ENCODE measurements around the gene ARHGAP44. TPM values are rescaled to one million over a fixed set of nuclear protein-coding genes. Genes with fewer than 3 reads are reported as not detected.

Gene ARHGAP44
- total and polyA plus RNA-seq, 2 of the 4 experiments (the other 2 are of a cell fraction) = 0.54 to 1.0 TPM

- no peak for TF ChIP-seq POLR2A (IDR thresholded peaks at IDR 0.05; ENCODE audit: low read depth, low read length)
These were observed 212.8 kb downstream of the ARHGAP44 start (continued) for GRCh38 chr17:13001991-13002615.

DNA sequence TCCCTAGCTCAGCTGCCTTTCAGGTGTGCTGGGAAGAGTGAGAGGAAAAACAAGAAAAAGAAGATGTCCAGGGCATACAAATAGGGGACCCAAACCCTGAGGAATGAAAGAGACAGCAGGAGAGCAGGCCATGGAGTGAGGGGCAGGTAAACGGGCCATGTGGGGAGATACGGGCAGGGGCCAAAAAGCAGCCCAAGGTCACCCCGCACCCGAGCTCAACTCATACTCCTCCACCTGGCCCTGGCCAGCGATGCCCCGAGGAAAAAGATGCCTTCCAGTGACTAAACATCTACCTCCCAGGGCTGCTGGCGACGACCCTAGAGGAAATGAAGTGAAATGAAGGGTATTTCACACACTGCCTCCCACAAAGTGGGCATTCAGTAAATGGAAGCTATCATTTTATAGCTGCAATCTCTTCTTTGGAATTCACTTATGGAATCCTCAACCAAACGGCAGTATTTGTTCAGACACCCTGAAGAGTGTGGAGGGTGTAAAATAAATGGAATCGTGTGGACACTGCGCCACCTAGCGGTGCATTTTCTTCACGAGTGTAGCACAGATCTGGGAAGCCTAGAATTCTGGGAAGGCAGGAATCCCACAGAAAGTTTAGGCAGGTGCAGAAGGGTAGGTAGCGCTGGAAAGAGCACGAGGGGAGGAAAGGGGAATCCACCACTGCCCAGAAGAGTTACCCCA is 213.6 kb downstream of the ARHGAP44 start:
- TF ChIP-seq BHLHE40 (IDR thresholded peaks at IDR 0.05; ENCODE audit: low read depth, low read length) (no peak), RAD21 (IDR thresholded peaks at IDR 0.05; ENCODE audit: low read length) (peak; percentile 88), CTCF (conservative IDR thresholded peaks at IDR 0.05; ENCODE audit: low read depth, low read length) (peak; percentile 83), SMC3 (IDR thresholded peaks at IDR 0.05; ENCODE audit: low read depth, low read length) (peak; percentile 80), RFX5 (IDR thresholded peaks at IDR 0.05; ENCODE audit: low read depth, low read length) (no peak)
- WGBS, 2 experiments (ENCODE audit: extremely low coverage in 2 of 2, insufficient read length in 1 of 2) = no CpG with 5 or more reads among the region's 15 CpGs
- POLR2A ChIA-PET (ENCODE audit: unreplicated experiment) = no interaction called here
- intact Hi-C loops (cut with micrococcal nuclease) (loop anchor here (1.0 to 5.0 kb wide), 6 partner anchors 260 to 1006 kb away; partner anchors contain the start of gene ZNF18), in situ Hi-C loops (cut with MboI; ENCODE audit: low sequenced_read_pairs) (loop anchor here (5.0 to 25.0 kb wide), 5 partner anchors 338 to 1008 kb away; partner anchors contain the start of genes MYOCD and ZNF18), dilution Hi-C loops (cut with HindIII; ENCODE audit: low sequenced_read_pairs, unreplicated experiment) (no loop called here)
- H3K9me3 ChIP-seq (ENCODE audit: control insufficient read depth, insufficient read depth, low read length) = no peaks in the 10 kb centered on the region
- peak; percentile 77 for DNase-seq
- H3K4me1 ChIP-seq (ENCODE audit: control insufficient read depth, insufficient read depth, low read length) = no peaks in the 10 kb centered on the region
- no peak overlapping the region for H3K56ac ChIP-seq (ENCODE audit: extremely low read depth, insufficient read depth, low read length)
- no peaks in the 10 kb centered on the region for H3K9me1 ChIP-seq (ENCODE audit: insufficient read depth, low read length)
- 0 out of 2 replicates have a peak overlapping the region, but pooled peaks have one; percentile 12 for H3K4ac ChIP-seq (ENCODE audit: low read depth, low read length)
- H4K91ac ChIP-seq (ENCODE audit: insufficient read depth, low read depth, low read length) = no peak overlapping the region
- peaks cover 52% of the 10 kb centered on the region for H3K36me3 ChIP-seq (ENCODE audit: control insufficient read depth, insufficient read depth, low read length)
- no TSS peak for BruUV-seq (replicated peaks)
- no peak overlapping the region for H2BK120ac ChIP-seq (ENCODE audit: low read depth, low read length)
- no peaks in the 10 kb centered on the region for H3K27me3 ChIP-seq (ENCODE audit: control insufficient read depth, insufficient read depth, low read length)
- H4K8ac ChIP-seq (ENCODE audit: low read depth in 2 of 2, low read length in 2 of 2) = peak overlapping the region in 1 of 2 experiments; percentile 46; a peak in 1 of 4 replicates
- H2BK5ac ChIP-seq (ENCODE audit: low read depth, low read length, poor library complexity, severe bottlenecking) = no peak overlapping the region
- H3K27ac ChIP-seq (ENCODE audit: insufficient read depth, low read length) = no peak overlapping the region
- H2AK5ac ChIP-seq (ENCODE audit: low read depth, low read length) = no peak overlapping the region
- peak; percentile 95 for ATAC-seq (ENCODE audit: low read depth)
- H3K79me1 ChIP-seq (ENCODE audit: low read depth in 1 of 2, low read length in 2 of 2) = peaks cover 6 to 19% of the 10 kb centered on the region in 2 experiments; a peak in 1 of 4 replicates
- CTCF ChIA-PET = interaction anchor here (0.7 to 1.1 kb wide), 2 partner anchors 10 to 19 kb away, joined by 3 read pairs; no protein-coding TSS in a partner anchor
- no peak overlapping the region for H3K14ac ChIP-seq (replicated peaks; ENCODE audit: low read depth, low read length)
- H3K18ac ChIP-seq (ENCODE audit: low read depth, low read length) = no peak overlapping the region
- no peak overlapping the region for H3K4me3 ChIP-seq (ENCODE audit: insufficient read depth, low read depth, low read length)
- no peak overlapping the region for H3K4me2 ChIP-seq (ENCODE audit: low read depth, low read length)
- H2BK20ac ChIP-seq (ENCODE audit: low read depth, low read length) = no peak overlapping the region
- peaks cover 9% of the 10 kb centered on the region; the same call in 1 of the 2 replicates for H4K20me1 ChIP-seq (ENCODE audit: insufficient read depth, low read length)
- H2AK9ac ChIP-seq (replicated peaks; ENCODE audit: low read depth, low read length, poor library complexity) = peak overlapping the region; percentile 72
- H3K23ac ChIP-seq (ENCODE audit: low read depth, low read length) = no peak overlapping the region
- no peak overlapping the region for H4K5ac ChIP-seq (ENCODE audit: low read depth, low read length)
- no peak overlapping the region for H3K9ac ChIP-seq (ENCODE audit: low read depth, low read length)
- no peak overlapping the region for H2AFZ ChIP-seq (replicated peaks; ENCODE audit: low read length, poor library complexity)
- no peak overlapping the region for H2BK15ac ChIP-seq (ENCODE audit: low read depth, low read length)

All from IMR-90 (cell line).